ENCODE measurements around the gene KCNMB2.
"Not testable (repeated sequence)": the region's sequence is repeated elsewhere in the genome, so short reads cannot be mapped to it uniquely, and the experiment has no call there.

Gene KCNMB2

DNA sequence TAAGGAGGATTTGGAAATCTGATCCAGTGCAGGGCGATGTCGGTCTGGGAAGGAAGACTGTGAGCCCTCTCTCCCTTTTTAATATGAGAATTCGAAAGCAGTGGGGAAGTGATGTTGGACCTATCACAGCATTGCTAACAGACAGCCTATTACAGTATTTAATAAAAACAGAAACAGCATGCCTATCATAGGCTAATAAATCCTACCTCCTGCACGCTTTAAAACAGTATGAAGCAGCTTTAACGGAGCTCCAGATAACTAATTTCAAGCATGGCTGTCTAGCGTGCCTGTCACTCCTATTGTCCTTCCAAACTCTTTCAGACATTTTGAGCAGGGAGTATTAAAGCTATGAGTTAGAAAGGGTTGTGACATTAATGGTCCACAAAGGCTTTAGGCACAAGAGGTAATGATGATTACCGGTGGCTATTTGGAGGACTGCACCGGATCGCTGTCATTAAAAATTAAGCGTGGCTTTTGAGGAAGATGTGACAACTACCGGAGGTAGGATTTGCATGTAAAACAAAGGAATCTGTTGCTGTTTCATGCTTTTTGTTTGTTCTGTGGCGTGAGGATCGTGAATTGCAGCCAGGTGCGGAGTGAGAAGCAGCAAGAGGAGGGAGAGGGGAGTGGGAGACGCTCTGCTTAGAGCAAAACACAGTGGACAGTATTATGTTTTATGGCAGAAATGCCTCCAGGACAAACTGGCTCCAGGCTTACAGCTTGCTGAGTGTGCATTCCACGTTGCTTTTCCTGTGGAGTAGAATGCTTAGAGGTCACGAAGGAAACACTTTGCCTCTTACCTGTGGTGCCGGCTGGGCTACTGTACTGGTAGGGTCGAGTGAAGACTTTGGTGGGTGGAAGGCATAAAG is at the start of gene KCNMB2:
Gene KCNMB2 (plus strand): TSS at position 226 of the 869 bp plus-strand sequence.
- DNase-seq, result peak; percentile 83

DNA sequence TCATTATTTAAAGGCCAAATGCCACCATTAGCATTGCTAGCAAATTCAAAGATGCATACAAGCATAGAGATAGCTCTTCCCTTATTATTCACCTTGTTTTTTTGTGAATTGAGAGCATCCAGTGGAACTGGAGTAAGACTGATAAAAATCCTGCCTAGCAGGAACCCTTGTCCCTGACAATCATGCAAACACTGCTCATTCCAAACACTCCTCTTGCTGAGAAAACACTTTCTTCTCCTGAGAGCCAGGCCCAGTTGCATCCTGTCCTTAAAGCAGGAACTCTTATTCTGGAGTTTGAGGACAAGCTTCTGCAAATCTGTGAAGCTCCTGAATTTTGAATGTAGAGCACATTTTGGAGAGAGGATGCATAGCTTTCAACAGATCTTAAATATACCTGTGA is 49.3 kb upstream of the KCNMB2 start:
- no peak for DNase-seq

DNA sequence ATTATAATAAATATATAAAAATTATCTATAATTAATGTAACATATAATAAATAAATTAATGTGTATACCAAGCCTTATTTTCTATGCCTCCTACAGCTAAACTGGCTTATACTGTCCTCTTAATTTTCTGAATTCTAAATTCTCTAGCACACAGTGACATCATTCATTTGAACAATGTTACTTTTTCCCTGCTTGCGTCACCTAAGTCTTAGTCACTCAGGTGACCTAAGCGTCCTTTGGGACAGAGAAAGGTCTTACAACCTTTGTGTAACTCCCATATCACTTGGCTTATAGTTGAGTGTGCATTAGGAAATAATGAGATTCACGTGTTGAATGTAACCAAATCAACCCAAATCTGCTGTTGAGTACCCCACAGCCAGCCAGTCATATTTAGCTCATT is 48.5 kb upstream of the KCNMB2 start:
- no peak for DNase-seq

DNA sequence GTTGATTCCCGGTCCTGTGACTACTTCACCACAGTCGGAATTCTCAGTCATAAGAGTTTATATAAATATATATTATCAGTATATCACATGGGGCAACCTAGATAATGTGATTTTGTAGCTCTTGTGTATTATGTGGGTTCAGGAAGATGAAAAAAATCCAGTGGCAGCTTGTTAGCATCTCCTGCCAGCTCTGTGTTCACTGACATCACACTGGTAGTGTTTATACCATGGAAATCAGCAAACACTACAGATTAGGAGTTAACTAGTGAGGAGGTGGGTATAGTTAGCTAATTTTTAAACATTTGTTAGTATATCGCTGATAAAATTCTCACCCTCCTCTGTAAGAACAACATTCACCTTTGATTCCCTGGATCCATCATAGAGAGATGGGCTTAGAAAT is 44.5 kb upstream of the KCNMB2 start:
- DNase-seq, result no peak

DNA sequence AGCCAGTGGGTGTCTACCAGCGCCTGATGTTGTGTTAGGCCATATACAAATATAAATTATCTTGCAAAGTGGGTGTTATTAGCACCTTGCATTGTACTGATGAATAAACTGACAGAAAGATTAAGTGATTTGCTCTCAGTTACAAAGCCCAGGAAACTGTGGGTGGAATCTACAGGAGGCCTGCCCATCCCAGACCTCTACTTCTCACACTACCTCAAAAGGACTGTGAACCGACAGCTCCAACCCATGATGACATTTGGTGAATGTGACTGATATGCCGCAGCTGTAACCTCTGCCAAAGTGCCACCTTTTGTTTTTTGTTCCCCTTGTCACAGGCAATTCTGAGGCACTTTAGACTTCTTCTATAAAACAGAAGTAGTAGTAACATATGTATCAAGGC is 43.7 kb upstream of the KCNMB2 start:
- DNase-seq, result no peak

DNA sequence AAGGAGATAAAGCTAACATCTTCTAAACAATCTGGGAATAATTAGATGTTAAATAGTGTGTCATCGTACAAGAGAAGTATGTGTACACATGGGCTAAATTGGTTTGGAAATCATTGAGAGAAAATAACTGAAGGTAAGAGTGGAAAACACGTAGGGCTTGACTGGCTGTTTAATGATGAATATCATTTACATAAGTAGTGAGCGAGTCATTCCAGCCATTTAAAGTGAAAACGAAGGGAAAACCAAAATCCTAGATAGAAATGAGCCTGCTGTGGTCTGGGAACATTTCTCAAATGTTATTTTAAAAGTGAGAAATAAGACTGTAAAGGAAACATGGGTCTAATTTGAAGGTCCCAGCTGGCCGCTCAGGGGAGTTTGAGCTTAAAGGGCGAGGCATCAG is 41.9 kb upstream of the KCNMB2 start:
- DNase-seq, result no peak

DNA sequence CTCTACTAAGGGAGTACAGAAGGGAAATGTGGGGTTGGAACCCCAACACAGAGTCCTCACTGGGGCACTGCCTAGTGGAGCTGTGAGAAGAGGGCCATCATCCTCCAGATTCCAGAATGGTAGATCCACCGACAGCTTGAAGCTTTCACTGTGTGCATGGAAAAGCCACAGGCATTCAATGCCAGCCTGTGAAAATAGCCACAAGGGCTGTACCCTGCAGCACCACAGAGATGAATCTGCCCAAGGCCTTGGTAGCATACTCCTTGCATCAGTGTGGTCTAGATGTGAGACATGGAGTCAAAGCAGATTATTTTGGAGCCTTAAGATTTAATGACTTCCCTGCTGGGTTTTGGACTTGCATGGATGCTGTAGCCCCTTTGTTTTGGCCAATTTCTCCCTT is 39.3 kb upstream of the KCNMB2 start:
- DNase-seq, result no peak

DNA sequence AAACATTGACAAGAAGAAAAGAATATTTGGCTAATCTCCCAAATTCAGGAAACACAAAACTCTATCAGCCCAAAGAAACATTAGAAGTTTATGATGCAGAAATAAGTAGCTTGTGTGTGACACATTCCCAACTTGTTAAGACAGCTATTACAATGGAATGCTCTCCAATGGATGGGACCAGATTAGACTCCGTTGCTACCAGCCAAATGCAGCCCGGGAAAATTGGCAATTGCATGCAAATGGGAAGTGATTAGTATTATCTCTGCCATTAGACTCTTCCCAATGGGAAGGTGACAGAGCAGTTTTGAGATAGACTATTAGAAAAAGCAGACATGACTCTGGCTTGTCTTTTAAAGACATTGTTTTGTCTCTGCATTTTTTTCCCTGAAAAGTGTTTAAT is 37.4 kb upstream of the KCNMB2 start:
- no peak for DNase-seq

DNA sequence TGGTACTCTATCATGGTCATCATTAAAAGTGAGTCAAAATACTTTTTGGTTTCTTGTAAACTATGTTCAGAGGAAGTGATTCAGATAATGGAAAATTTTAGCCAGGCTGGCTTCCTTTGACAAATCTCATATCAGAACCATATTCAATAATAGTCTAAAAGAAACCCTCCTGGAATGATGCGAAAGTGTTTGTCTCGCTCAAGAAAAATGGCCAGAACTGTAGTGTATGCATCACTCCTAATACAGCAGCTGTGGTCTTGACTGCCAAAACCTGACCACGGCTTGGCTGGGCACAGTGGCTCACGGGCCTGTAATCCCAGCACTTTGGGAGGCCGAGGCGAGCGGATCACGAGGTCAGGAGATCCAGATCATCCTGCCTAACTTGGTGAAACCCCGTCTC is 35.6 kb upstream of the KCNMB2 start:
- no peak for DNase-seq

DNA sequence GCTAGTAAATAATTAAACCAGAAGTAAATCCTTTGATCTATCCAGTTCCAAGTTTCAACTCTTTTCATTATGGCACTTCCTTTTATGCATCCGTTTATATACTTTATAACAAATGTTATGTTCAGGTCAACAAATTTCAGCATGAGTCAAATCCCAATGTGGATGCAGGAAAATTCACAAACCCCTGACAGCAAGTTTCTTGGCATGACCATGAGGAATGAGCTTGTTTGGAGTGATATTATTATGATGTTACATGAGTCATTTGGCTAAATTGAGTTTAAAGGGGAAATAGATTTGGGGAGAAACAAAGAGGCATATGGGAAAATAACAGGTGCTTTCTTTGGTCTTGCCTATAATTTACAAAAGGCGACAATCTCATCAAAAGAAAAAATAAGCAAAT is 32.1 kb upstream of the KCNMB2 start:
- DNase-seq, result no peak

DNA sequence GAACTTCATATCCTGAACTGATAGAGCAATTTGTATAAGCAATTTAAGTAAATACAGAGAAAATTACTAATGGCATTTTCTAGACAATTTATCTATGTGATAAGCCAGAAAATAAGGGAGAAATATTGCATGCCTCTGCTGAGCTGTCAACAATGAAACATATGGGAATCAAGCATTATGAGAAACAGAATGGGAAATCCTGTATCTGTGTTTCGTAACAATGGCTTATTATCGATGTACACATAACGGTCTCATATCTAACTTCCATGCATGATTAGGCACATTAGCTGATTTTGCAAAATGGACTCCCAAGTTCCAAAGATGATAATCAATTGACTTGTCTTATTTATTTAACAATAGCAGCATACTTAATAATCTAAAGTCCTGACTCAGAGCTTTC is 30.4 kb upstream of the KCNMB2 start:
- no peak for DNase-seq

DNA sequence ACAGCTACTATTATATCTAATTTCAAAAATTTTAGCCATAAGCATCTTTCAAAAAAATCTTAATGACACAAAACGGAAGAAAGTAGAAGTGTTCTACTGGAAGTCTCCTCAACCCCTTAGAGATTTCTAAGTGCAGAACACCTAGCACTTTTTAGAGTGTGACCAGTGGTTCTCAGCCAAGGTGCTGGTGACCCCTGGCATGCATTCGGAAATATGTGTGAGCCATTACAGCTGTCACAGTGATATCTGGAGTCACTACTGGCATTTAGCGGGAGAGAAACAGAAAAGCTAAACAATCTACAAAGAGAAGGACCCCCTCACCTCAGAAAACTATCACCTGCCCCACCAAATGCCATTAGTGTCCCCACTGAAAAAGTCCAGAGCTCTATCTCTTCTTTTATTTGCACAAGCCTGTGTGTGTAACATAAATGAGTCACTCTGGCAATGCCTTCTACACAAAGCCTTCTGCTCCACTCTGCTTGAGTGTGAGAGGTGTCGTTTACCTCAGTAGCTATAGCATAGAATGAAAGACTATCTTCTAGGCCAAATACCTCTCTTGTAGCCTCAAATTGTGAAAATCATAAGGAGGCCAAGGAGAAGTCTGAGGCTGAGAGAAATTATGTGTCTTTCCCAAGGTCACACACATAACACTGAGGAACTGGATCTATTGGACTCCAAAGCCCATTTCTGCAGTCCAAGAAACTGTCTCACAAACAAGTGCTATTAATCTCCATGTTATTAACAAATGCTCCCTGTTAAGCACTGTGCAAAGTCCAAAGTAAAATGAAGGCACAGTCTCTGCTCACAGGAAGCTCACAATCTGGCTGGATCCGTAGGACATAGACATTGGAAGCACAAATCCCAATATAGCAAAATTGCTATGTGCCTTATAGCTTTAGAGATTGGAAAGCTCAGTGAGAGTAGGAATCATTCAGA is 28.5 kb upstream of the KCNMB2 start:
- no peak for DNase-seq

DNA sequence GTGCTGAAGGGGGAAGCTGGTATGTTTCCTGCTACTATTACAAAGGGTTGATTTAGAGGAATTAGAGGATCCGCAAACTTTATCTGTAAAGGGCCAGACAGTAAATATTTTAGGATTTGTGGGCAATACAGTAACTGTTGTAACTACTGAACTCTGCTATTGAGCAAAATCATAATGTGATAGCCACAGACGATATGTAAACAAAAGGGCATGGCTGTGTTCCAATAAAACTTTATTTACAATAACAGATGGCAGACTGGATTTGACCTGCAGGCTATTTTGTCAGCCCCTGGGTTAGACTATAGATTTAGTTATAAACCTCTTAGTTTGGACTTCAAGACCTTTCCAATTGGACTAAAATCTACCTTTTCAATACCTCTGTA is 27.8 kb upstream of the KCNMB2 start:
- DNase-seq, result no peak

DNA sequence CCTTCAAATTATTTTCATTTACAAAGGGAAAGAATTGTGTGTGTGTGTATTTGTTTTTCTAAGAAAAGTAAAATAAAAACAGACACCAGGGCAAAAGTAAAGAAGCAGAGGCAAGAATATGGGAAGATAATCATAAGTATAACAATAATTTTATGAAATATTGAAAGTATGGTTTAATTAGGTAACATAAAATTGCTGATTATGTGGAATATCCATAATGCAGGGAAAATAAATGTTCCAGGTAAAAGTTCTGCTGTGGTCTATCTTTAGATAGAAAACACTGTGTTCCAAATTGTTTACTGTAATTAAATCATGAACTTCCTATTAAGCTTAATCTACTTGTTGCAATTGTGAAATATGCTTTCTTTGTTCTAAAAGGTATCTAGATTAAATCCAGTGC is 25.7 kb upstream of the KCNMB2 start:
- DNase-seq, result no peak

DNA sequence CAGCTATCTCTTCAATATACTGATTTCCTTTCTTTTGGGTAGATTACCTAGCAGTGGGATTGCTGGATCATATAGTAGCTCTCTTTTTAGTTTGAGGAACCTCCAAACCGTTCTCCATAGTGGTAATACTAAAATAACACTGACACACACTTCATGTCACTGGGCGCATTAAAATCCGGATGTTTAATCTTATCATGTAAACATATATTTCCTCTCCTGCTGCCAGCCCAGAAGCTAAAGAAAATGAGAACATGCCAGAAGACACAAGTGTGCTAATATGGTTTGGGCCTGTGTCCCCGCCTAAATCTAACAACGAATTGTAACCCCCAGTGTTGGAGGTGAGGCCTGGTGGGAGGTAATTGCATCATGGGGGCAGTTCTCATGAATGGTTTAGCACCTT is 23.6 kb upstream of the KCNMB2 start:
- no peak for DNase-seq

DNA sequence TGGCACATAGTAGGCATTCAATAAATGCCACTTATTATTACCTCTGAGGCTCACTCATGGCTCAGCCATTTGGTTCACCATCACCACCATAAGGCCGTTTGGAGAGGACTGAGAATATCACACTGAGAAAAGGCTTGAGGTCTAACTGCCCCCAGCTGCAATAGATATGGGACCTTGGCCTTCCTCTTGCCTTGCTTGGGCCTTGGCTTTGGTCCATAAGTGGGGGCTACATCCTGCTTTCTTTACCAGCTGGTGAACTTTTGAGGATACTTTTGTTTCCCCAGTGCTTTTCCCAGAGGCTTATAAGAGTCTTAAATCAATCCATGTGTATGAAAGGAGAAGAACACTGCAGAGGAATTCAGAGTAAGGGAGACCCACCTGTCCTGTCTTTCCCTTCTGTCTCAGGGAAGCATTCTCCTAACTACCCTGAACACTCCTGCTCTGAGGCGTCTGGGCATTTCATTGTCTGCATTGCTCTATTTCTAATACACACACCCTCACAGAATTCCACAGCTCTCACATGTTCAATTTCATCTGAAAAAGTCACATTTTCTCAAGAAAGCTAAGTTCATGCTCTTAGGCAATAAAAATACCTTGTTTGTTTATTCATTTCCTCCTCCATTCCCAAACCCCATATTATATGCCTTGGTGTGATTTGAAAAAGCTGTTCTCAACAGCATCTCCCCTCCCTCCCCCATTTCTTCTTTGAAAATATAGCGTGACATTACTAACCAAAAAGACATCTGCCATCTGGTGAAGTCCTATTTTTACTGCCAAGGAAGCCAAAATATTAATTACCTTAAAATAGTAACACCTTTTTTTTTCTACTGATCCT is 22.5 kb upstream of the KCNMB2 start:
- DNase-seq, result no peak

DNA sequence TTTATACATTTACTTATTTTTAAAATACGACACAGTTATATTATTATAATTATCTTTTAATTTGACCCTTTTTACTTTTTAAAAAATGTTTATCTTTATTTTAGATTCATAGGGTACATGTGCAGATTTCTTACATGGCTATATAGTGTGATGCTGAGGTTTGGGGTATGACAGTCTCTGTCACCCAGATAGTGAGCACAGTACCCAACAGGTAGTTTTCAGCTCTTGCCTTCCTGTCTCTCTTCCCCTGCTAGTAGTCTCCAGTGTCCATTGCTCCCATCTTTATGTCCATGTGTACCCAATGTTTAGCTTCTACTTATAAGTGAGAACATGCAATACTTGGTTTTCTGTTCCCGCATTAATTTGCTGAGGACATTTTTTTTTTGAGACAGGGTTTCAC is 21.8 kb upstream of the KCNMB2 start:
- DNase-seq, result no peak

DNA sequence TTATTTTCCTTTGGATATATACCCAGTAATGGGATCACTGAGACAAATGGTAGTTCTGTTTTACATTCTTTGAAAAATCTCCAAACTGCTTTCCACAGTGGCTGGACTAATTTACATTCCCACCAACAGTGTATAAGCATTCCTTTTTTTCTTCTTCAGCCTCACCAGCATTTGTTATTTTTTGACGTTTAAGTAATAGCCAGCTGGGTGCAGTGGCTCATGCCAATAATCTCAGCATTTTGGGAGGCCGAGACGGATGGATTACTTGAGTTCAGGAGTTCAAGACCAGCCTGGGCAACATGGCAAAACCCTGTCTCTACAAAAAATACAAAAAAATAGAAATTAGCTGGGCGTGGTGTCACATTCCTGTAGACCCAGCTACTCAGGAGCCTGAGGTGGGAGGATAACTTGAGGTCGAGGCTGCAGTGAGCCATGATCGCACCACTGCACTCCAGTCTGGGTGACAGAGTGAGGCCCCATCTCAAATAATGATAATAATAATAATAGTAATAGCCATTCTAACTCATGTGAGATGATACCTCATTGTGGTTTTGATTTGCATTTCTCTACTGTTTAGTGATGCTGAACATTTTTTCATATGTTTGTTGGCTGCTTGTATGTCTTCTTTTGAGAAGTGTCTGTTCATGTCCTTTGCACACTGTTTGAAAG is 21.0 kb upstream of the KCNMB2 start:
- not testable (repeated sequence) for DNase-seq

DNA sequence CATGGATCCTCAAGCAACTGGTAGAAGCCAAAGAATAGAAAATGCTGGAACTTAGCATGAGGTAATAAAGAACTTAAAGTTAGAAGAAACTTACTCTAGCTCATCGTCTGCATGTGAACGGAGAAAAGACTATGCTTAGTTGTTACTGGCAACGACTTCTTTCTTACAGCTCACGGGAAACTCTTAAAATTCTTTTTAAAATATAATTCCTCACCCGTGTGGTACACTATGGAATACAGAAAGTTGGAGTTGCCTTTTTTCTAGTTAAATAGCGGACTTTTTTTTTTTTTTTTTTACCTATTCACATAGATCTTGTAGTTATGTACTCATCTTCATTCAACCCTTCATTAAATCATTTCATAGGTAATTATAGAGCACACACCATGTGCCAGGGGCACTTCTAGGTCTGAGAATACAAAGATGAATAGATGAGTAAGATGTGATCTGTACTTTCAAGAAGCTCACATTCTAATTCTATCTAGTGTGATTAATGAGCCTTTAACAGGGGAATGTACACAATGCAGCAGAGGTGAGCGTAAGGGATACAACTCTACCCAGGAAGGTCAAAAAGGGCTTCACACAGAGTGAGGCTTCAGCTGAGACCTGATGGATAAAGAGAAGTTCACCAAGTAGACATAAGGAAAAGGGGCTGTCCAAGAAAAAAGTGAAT is 18.4 kb upstream of the KCNMB2 start:
- no peak for DNase-seq

DNA sequence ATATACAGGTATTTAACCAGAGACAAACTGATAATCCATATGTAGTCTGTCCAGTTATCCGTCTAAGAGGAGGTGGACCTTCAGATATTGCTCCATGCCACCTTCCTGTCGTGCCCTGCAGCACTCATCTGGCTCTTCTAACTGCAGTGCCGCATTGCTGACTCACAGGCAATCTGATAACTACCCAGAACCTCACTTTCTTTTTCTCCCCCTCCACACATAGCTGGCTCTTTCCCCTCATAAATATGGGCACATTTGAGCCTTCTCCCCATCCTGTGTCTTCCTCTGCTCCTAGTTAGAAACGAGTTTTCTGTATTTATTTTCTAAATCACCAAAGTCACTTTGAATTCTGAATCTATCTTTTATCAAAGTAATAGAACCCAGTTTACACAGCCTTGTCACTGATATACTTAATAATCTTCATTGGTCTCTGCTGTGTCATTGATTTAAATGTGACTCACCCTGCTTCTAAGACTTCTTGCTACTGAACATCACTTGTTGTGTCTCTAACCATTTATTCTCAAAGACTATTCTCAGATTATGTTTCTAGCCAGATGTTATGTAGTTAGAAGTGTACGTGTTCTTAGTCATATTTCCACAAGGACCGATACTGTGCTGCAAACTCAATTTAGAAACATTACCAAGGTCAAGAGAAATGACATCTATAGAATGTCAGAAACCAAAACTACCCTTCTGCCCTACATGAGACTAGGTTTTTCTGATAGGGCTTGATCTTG is 17.4 kb upstream of the KCNMB2 start:
- no peak for DNase-seq

DNA sequence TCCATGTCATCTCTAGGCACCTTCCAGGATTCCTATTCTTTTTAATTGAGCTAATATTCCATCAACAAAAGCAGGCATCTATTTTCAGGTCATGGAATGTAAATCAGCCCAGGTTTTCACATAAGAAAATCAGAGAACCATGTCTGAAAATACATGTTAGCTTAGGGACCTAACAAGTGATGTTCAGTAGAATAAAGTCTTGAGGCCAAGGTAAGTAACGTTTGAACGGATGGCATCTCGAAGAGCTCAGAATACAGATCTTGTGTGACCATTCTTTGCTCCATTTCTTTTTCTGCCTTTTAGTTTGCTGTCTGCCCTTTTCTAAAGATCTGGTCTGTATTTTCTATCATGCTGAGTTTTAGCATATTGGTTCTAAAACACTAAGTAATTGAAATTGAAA is 16.5 kb upstream of the KCNMB2 start:
- no peak for DNase-seq
